Parathyroid adenoma (tissue), 2 donors: ENCODE data around the gene SLAMF1.
"Not testable (repeated sequence)": the region's sequence is repeated elsewhere in the genome, so short reads cannot be mapped to it uniquely, and the experiment has no call there.

Experiments
- H2AFZ ChIP-seq: fragments of 300-600 bp; sonication (generic); one replicate; pipeline ENCODE4 v1.7.0; 2017; ENCODE audit warnings: antibody characterized with exemption, mild to moderate bottlenecking
- H3K27ac ChIP-seq: fragments of 300-600 bp; sonication (generic); one replicate; pipeline ENCODE4 v1.7.0; 2017
- H3K27me3 ChIP-seq: fragments of 300-600 bp; sonication (generic); one replicate; pipeline ENCODE4 v1.7.0; 2017; ENCODE audit warnings: low read length; ENCODE audit not compliant: control insufficient read depth, insufficient read depth
- H3K36me3 ChIP-seq: fragments of 300-600 bp; sonication (generic); one replicate; pipeline ENCODE4 v1.7.0; 2017; ENCODE audit warnings: low read length; ENCODE audit not compliant: control insufficient read depth, insufficient read depth
- H3K4me1 ChIP-seq: fragments of 300-600 bp; sonication (generic); one replicate; pipeline ENCODE4 v1.7.0; 2017; ENCODE audit warnings: control low read depth
- H3K4me2 ChIP-seq: fragments of 300-600 bp; sonication (generic); one replicate; pipeline ENCODE4 v1.7.0; 2017; ENCODE audit warnings: low read length
- H3K4me3 ChIP-seq: fragments of 300-600 bp; sonication (generic); one replicate; pipeline ENCODE4 v1.7.0; 2017; ENCODE audit warnings: low read depth, low read length
- H3K79me2 ChIP-seq: fragments of 300-600 bp; sonication (generic); one replicate; pipeline ENCODE4 v1.7.0; 2017; ENCODE audit warnings: control low read depth
- H3K9ac ChIP-seq: fragments of 300-600 bp; sonication (generic); one replicate; pipeline ENCODE4 v1.7.0; 2017; ENCODE audit warnings: mild to moderate bottlenecking
- H3K9me3 ChIP-seq: fragments of 300-600 bp; sonication (generic); one replicate; pipeline ENCODE4 v1.7.0; 2017; ENCODE audit warnings: low read length; ENCODE audit not compliant: control insufficient read depth
- TF ChIP-seq, protein P1 (sequence below): fragments of 300-600 bp; sonication (generic); IDR thresholded peaks from one replicate; pipeline ENCODE4 v1.7.0; 2017; ENCODE audit warnings: antibody characterized with exemption, mild to moderate bottlenecking
- donor health status: primary hyperparathyroidism.

SLAMF1 gene

DNA sequence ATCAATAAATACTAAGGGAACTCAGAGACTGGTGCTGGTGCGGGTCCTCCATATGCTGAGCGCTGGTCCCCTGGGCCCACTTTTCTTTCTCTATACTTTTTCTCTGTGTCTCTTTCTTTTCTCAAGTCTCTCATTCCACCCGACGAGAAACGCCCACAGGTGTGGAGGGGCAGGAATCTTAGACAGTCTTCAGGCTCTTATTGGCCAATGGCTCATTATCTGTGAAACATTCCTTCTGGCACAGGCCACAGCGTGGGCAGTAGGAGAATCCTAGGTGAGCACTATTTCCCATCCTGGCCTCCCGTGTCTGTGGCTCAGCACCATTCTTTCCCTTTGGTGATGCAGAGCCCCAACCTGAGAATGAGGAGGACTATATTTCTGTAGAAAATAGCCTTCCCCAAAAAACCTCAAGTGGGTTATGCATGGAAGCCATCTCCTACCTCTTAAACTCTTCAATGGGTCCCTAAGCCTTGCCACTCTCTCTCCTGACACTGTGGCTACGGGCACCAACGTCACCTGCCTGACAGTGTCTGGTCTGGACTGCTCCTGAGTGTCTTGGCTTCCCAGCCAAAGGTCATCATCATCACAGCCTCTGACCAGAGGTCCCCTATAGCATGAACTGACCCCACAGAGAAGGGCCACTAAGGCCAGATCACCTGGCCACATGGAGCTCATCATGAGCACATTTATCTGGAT is 6.2 kb upstream of the SLAMF1 start:
- Histone ChIP-seq H3K4me3 (no peak overlapping the region), H2AFZ (no peak overlapping the region), H3K9ac (no peak overlapping the region), H3K4me2 (no peak overlapping the region), H3K36me3 (no peaks in the 10 kb centered on the region), H3K27ac (no peak overlapping the region), H3K27me3 (no peaks in the 10 kb centered on the region), H3K9me3 (no peaks in the 10 kb centered on the region), H3K4me1 (no peaks in the 10 kb centered on the region), H3K79me2 (no peaks in the 10 kb centered on the region)
- TF ChIP-seq, protein P1, sequence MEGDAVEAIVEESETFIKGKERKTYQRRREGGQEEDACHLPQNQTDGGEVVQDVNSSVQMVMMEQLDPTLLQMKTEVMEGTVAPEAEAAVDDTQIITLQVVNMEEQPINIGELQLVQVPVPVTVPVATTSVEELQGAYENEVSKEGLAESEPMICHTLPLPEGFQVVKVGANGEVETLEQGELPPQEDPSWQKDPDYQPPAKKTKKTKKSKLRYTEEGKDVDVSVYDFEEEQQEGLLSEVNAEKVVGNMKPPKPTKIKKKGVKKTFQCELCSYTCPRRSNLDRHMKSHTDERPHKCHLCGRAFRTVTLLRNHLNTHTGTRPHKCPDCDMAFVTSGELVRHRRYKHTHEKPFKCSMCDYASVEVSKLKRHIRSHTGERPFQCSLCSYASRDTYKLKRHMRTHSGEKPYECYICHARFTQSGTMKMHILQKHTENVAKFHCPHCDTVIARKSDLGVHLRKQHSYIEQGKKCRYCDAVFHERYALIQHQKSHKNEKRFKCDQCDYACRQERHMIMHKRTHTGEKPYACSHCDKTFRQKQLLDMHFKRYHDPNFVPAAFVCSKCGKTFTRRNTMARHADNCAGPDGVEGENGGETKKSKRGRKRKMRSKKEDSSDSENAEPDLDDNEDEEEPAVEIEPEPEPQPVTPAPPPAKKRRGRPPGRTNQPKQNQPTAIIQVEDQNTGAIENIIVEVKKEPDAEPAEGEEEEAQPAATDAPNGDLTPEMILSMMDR = no peak

- H3K36me3 ChIP-seq, H3K27ac ChIP-seq, H3K79me2 ChIP-seq, H3K27me3 ChIP-seq, H3K9me3 ChIP-seq, H2AFZ ChIP-seq, H3K4me2 ChIP-seq, H3K4me3 ChIP-seq, H3K9ac ChIP-seq, H3K4me1 ChIP-seq: not testable (repeated sequence)
Observed at GRCh38 chr1:160652065-160652641, 5.3 kb upstream of the SLAMF1 start.

GRCh38 chr1:160651433-160652064 is 4.7 kb upstream of the SLAMF1 start:
- Histone ChIP-seq H3K4me3 (no peak overlapping the region), H3K27me3 (no peaks in the 10 kb centered on the region), H2AFZ (no peak overlapping the region), H3K79me2 (no peaks in the 10 kb centered on the region), H3K4me1 (no peaks in the 10 kb centered on the region), H3K4me2 (no peak overlapping the region), H3K9me3 (no peaks in the 10 kb centered on the region), H3K9ac (no peak overlapping the region), H3K27ac (no peak overlapping the region), H3K36me3 (no peaks in the 10 kb centered on the region)
- TF ChIP-seq, protein P1 = no peak

GRCh38 chr1:160647329-160647720 is 481 bp upstream of the SLAMF1 start:
- H3K4me2 ChIP-seq = no peak overlapping the region
- no peaks in the 10 kb centered on the region for H3K4me1 ChIP-seq
- no peaks in the 10 kb centered on the region for H3K27me3 ChIP-seq
- no peaks in the 10 kb centered on the region for H3K79me2 ChIP-seq
- H3K9me3 ChIP-seq = no peaks in the 10 kb centered on the region
- no peaks in the 10 kb centered on the region for H3K36me3 ChIP-seq
- H2AFZ ChIP-seq = no peak overlapping the region
- H3K27ac ChIP-seq = no peak overlapping the region
- no peak overlapping the region for H3K4me3 ChIP-seq
- TF ChIP-seq, protein P1 = no peak
- no peak overlapping the region for H3K9ac ChIP-seq

GRCh38 chr1:160646180-160646579 is 664 bp downstream of the SLAMF1 start:
- H2AFZ ChIP-seq = no peak overlapping the region
- no peak overlapping the region for H3K4me3 ChIP-seq
- H3K27me3 ChIP-seq = no peaks in the 10 kb centered on the region
- H3K9ac ChIP-seq = no peak overlapping the region
- no peaks in the 10 kb centered on the region for H3K79me2 ChIP-seq
- H3K4me2 ChIP-seq = no peak overlapping the region
- H3K36me3 ChIP-seq = no peaks in the 10 kb centered on the region
- no peaks in the 10 kb centered on the region for H3K4me1 ChIP-seq
- TF ChIP-seq, protein P1 = no peak
- H3K27ac ChIP-seq = no peak overlapping the region
- no peaks in the 10 kb centered on the region for H3K9me3 ChIP-seq
